SK-N-SH (cell line): ENCODE results near the gene TMEM120B. TPM values are rescaled to one million over a fixed set of nuclear protein-coding genes. Genes with fewer than 3 reads are reported as not detected.

ENCODE experiments used
- CHD2 ChIP-seq: fragments of 150-350 bp; IDR thresholded peaks from 2 replicates; pipeline ENCODE4 v1.6.1; 2018; ENCODE audit warnings: low read length; ENCODE audit not compliant: partially characterized antibody
- CTCF ChIP-seq: fragments of 200-600 bp; sonication (generic); IDR thresholded peaks from 2 replicates; pipeline ENCODE4 v1.6.1; 2017; ENCODE audit warnings: antibody characterized with exemption, mild to moderate bottlenecking, moderate library complexity
- ELF1 ChIP-seq: IDR thresholded peaks from 2 replicates; pipeline ENCODE4 v1.4.0; 2012
- EP300 ChIP-seq, 2 experiments: IDR thresholded peaks; 2 replicates each; pipeline versions ENCODE4 v1.4.0 to v1.6.1; 2012; ENCODE audit warnings: borderline replicate concordance in 1 of 2, low read depth in 1 of 2, low read length in 1 of 2
- EZH2phosphoT487 ChIP-seq: fragments of 200-600 bp; sonication (generic); IDR thresholded peaks from 2 replicates; pipeline ENCODE4 v1.6.1; 2017; ENCODE audit warnings: low read depth, mixed run types, mild to moderate bottlenecking, antibody characterized with exemption, moderate library complexity, borderline replicate concordance
- FOSL2 ChIP-seq: IDR thresholded peaks from 2 replicates; pipeline ENCODE4 v1.4.0; 2012; ENCODE audit warnings: low read depth, mild to moderate bottlenecking, moderate library complexity, borderline replicate concordance
- FOXJ3 ChIP-seq: sonication (generic); formaldehyde crosslinking; IDR thresholded peaks from 2 replicates; pipeline ENCODE4 v1.5.1; 2020; ENCODE audit warnings: mild to moderate bottlenecking, missing genetic modification reagents
- FOXM1 ChIP-seq: IDR thresholded peaks from 2 replicates; pipeline ENCODE4 v1.4.0; 2012; ENCODE audit warnings: low read depth, mild to moderate bottlenecking
- GABPA ChIP-seq: IDR thresholded peaks from 2 replicates; pipeline ENCODE4 v1.4.0; 2012; ENCODE audit warnings: low read depth, mild to moderate bottlenecking
- JUND ChIP-seq: IDR thresholded peaks from 2 replicates; pipeline ENCODE4 v1.4.0; 2012
- MXI1 ChIP-seq: IDR thresholded peaks from 2 replicates; pipeline ENCODE4 v1.6.1; 2012; ENCODE audit warnings: mild to moderate bottlenecking, low read depth, low read length, improper control_type of control experiment
- NFIC ChIP-seq: IDR thresholded peaks from 2 replicates; pipeline ENCODE4 v1.4.0; 2012; ENCODE audit warnings: borderline replicate concordance
- POLR2AphosphoS5 ChIP-seq: IDR thresholded peaks from 2 replicates; pipeline ENCODE4 v1.6.1; 2012; ENCODE audit warnings: low read depth, low read length
- RAD21 ChIP-seq: IDR thresholded peaks from 2 replicates; pipeline ENCODE4 v1.6.1; 2012; ENCODE audit warnings: mild to moderate bottlenecking, low read length
- RCOR1 ChIP-seq: fragments of 150-350 bp; IDR thresholded peaks from 2 replicates; pipeline ENCODE4 v1.6.1; 2017; ENCODE audit warnings: antibody characterized with exemption, low read length
- RFX5 ChIP-seq: IDR thresholded peaks from 2 replicates; pipeline ENCODE4 v1.6.1; 2012; ENCODE audit warnings: mild to moderate bottlenecking, improper control_type of control experiment, low read length
- RXRA ChIP-seq: IDR thresholded peaks from 2 replicates; pipeline ENCODE4 v1.4.0; 2012; ENCODE audit warnings: low read depth, mild to moderate bottlenecking, borderline replicate concordance
- SIN3A ChIP-seq: IDR thresholded peaks from 2 replicates; pipeline ENCODE4 v1.6.1; 2012; ENCODE audit warnings: low read depth, mild to moderate bottlenecking, low read length, moderate library complexity, borderline replicate concordance
- SMC3 ChIP-seq: IDR thresholded peaks from 2 replicates; pipeline ENCODE4 v1.6.1; 2012; ENCODE audit warnings: low read depth, low read length, improper control_type of control experiment
- TAF1 ChIP-seq: IDR thresholded peaks from 2 replicates; pipeline ENCODE4 v1.6.1; 2012; ENCODE audit warnings: low read depth, mild to moderate bottlenecking, low read length, moderate library complexity, borderline replicate concordance
- TCF12 ChIP-seq: IDR thresholded peaks from 2 replicates; pipeline ENCODE4 v1.4.0; 2012
- USF1 ChIP-seq: IDR thresholded peaks from 2 replicates; pipeline ENCODE4 v1.4.0; 2012; ENCODE audit warnings: low read depth, borderline replicate concordance
- ZBTB33 ChIP-seq: IDR thresholded peaks from 2 replicates; pipeline ENCODE4 v1.4.0; 2012; ENCODE audit warnings: low read depth, borderline replicate concordance
- polyA plus RNA-seq, 3 experiments: library from polyadenylated mRNA; depleted of rRNA; stranded (reverse); fragments of >200 nt; gene quantifications; 2 replicates each; pipeline ENCODE4 v1.2.3, GENCODE V29; 2012
- TF ChIP-seq, protein P1 (sequence below): fragments of 150-350 bp; IDR thresholded peaks from 2 replicates; pipeline ENCODE4 v1.6.1; 2016; ENCODE audit warnings: mild to moderate bottlenecking, low read depth, low read length
- TF ChIP-seq, protein P2 (sequence below): IDR thresholded peaks from 2 replicates; pipeline ENCODE4 v1.4.0; 2012; ENCODE audit warnings: low read depth

Gene TMEM120B
- polyA plus RNA-seq, 1 of the 3 experiments (the other 2 are of a cell fraction), result 15.4 TPM

- TF ChIP-seq, protein P1, sequence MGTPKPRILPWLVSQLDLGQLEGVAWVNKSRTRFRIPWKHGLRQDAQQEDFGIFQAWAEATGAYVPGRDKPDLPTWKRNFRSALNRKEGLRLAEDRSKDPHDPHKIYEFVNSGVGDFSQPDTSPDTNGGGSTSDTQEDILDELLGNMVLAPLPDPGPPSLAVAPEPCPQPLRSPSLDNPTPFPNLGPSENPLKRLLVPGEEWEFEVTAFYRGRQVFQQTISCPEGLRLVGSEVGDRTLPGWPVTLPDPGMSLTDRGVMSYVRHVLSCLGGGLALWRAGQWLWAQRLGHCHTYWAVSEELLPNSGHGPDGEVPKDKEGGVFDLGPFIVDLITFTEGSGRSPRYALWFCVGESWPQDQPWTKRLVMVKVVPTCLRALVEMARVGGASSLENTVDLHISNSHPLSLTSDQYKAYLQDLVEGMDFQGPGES, result no peak
- TF ChIP-seq ZBTB33 (no peak), EP300 (IDR thresholded peaks at IDR 0.05; ENCODE audit: borderline replicate concordance in 1 of 2, low read depth in 1 of 2, low read length in 1 of 2) (peak in 1 of 2 experiments; percentile 47; a peak in 1 of 4 replicates), POLR2AphosphoS5 (no peak), RFX5 (no peak), TAF1 (no peak), RCOR1 (no peak), RAD21 (no peak), FOXJ3 (CRISPR knock-in tag) (no peak), SMC3 (no peak), GABPA (no peak; the same call in 1 of the 2 replicates), MXI1 (no peak), SIN3A (no peak), FOSL2 (peak; percentile 46; the same call in 1 of the 2 replicates), EZH2phosphoT487 (no peak), USF1 (no peak; the same call in 1 of the 2 replicates), CHD2 (no peak), TCF12 (peak; percentile 56), NFIC (peak; percentile 51; the same call in 1 of the 2 replicates), JUND (0 out of 2 replicates have a peak, but pooled peaks have one; percentile 38), CTCF (no peak), RXRA (peak; percentile 71; the same call in 1 of the 2 replicates), FOXM1 (no peak), ELF1 (no peak)
- TF ChIP-seq, protein P2, sequence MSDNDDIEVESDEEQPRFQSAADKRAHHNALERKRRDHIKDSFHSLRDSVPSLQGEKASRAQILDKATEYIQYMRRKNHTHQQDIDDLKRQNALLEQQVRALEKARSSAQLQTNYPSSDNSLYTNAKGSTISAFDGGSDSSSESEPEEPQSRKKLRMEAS, result peak; percentile 70; the same call in 1 of the 2 replicates
- TF ChIP-seq, all 33 proteins: peak for 9
These were observed 4.6 kb downstream of the TMEM120B start (continued) for GRCh38 chr12:121717041-121717699.
